ENCODE measurements around the gene KRT15. TPM values are rescaled to one million over a fixed set of nuclear protein-coding genes. Genes with fewer than 3 reads are reported as not detected.

KRT15 gene
- total RNA-seq, 1 experiment from 2014 or later: 0.55 TPM

DNA sequence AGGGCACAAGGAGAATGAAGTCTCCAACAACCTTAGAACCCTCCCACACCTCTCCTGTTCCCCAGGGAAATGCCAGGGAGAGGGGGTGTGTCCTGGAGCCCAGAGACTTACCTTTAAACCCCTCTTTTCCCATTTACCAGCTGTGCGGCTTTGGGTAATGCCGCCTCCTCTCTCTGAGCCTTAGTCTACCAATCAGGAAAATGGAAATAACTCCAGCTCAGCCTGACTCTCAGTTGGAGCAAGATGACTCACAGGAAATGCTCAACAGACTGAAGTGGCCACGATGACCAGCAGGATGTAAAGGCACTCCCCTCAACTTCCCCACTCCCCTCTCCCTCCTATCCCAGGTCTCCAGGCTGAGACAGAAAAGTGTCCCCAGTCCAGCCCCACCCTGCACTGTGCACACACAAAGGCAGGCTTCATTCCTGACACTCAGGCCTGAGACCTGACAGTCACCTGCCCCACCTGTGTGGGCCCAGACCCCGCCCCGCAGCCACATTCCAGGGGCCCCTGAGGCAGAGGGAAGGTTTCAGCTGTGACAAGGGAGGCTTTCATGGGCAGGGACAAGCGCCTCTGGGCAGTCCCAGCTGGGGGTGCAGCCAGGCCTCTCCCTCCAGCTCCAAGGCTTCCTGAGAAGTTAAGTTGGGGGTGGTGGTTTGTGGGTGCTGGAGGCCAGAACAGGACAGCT lies 3.0 kb upstream of the KRT15 start (continued):
- no peak for TF ChIP-seq ZNF232 (CRISPR knock-in tag; IDR thresholded peaks at IDR 0.05)
- TF ChIP-seq, protein P1, sequence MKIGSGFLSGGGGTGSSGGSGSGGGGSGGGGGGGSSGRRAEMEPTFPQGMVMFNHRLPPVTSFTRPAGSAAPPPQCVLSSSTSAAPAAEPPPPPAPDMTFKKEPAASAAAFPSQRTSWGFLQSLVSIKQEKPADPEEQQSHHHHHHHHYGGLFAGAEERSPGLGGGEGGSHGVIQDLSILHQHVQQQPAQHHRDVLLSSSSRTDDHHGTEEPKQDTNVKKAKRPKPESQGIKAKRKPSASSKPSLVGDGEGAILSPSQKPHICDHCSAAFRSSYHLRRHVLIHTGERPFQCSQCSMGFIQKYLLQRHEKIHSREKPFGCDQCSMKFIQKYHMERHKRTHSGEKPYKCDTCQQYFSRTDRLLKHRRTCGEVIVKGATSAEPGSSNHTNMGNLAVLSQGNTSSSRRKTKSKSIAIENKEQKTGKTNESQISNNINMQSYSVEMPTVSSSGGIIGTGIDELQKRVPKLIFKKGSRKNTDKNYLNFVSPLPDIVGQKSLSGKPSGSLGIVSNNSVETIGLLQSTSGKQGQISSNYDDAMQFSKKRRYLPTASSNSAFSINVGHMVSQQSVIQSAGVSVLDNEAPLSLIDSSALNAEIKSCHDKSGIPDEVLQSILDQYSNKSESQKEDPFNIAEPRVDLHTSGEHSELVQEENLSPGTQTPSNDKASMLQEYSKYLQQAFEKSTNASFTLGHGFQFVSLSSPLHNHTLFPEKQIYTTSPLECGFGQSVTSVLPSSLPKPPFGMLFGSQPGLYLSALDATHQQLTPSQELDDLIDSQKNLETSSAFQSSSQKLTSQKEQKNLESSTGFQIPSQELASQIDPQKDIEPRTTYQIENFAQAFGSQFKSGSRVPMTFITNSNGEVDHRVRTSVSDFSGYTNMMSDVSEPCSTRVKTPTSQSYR (CRISPR knock-in tag; IDR thresholded peaks at IDR 0.05): no peak
- TF ChIP-seq, protein P2, sequence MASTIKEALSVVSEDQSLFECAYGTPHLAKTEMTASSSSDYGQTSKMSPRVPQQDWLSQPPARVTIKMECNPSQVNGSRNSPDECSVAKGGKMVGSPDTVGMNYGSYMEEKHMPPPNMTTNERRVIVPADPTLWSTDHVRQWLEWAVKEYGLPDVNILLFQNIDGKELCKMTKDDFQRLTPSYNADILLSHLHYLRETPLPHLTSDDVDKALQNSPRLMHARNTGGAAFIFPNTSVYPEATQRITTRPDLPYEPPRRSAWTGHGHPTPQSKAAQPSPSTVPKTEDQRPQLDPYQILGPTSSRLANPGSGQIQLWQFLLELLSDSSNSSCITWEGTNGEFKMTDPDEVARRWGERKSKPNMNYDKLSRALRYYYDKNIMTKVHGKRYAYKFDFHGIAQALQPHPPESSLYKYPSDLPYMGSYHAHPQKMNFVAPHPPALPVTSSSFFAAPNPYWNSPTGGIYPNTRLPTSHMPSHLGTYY (CRISPR knock-in tag; IDR thresholded peaks at IDR 0.05): no peak
- TF ChIP-seq, protein P3, sequence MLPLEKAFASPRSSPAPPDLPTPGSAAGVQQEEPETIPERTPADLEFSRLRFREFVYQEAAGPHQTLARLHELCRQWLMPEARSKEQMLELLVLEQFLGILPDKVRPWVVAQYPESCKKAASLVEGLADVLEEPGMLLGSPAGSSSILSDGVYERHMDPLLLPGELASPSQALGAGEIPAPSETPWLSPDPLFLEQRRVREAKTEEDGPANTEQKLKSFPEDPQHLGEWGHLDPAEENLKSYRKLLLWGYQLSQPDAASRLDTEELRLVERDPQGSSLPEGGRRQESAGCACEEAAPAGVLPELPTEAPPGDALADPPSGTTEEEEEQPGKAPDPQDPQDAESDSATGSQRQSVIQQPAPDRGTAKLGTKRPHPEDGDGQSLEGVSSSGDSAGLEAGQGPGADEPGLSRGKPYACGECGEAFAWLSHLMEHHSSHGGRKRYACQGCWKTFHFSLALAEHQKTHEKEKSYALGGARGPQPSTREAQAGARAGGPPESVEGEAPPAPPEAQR (CRISPR knock-in tag; IDR thresholded peaks at IDR 0.05): no peak
- TF ChIP-seq, protein P4, sequence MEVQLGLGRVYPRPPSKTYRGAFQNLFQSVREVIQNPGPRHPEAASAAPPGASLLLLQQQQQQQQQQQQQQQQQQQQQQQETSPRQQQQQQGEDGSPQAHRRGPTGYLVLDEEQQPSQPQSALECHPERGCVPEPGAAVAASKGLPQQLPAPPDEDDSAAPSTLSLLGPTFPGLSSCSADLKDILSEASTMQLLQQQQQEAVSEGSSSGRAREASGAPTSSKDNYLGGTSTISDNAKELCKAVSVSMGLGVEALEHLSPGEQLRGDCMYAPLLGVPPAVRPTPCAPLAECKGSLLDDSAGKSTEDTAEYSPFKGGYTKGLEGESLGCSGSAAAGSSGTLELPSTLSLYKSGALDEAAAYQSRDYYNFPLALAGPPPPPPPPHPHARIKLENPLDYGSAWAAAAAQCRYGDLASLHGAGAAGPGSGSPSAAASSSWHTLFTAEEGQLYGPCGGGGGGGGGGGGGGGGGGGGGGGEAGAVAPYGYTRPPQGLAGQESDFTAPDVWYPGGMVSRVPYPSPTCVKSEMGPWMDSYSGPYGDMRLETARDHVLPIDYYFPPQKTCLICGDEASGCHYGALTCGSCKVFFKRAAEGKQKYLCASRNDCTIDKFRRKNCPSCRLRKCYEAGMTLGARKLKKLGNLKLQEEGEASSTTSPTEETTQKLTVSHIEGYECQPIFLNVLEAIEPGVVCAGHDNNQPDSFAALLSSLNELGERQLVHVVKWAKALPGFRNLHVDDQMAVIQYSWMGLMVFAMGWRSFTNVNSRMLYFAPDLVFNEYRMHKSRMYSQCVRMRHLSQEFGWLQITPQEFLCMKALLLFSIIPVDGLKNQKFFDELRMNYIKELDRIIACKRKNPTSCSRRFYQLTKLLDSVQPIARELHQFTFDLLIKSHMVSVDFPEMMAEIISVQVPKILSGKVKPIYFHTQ (CRISPR knock-in tag; IDR thresholded peaks at IDR 0.05): no peak
- no peak for TF ChIP-seq IRF2 (CRISPR knock-in tag; IDR thresholded peaks at IDR 0.05; ENCODE audit: borderline replicate concordance, low read depth)
- no peak for TF ChIP-seq NFATC4 (CRISPR knock-in tag; IDR thresholded peaks at IDR 0.05)
- no peak for TF ChIP-seq ESRRA (CRISPR knock-in tag; IDR thresholded peaks at IDR 0.05; ENCODE audit: borderline replicate concordance)
- TF ChIP-seq FOXJ3 (CRISPR knock-in tag; IDR thresholded peaks at IDR 0.05; ENCODE audit: borderline replicate concordance): no peak
- TF ChIP-seq ZNF396 (CRISPR knock-in tag; IDR thresholded peaks at IDR 0.05; ENCODE audit: borderline replicate concordance): no peak

DNA sequence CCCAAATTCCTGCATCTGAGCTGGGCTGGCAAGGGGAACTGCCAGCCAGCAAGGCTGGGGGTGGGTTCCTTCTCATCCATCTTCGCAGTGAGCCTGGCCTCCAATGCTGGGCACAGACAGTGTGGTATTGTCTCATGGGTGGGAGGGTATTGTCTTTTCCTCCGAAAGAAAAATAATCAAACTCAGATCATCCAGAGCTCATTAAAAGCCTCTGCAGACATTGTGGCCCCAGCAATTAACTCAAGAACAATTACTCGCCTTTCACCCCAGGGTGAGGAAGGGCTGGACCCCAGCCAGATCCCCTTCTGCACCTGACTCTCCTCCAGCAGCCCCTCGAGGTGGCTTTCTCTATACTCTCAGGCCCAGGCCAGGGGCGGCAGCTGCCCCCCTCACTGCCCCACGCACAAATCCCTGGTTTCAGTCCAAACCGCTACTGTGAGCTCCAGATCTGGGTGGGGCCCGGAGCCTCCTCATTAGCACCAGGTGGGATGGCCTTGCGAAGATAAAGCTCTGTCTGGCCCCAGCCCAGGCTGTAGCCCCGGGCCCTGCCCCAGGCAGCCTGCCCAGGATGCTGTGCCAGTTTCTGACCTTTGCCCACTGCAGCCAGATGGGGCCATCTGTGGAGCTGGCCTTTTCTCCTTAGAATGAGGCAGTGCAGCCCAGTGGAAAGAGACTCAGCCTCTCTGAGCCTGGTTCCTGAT lies 2.3 kb upstream of the KRT15 start:
- ATAC-seq: no peak
- H3K27me3 Mint-ChIP-seq (ENCODE audit: low read depth): no peaks in the 10 kb centered on the region; the same call in 1 of the 2 replicates
- H3K4me3 Mint-ChIP-seq: no peak overlapping the region
- ChIA-PET CTCF (interaction anchor here (1.9 to 2.9 kb wide), 5 partner anchors 28 to 145 kb away, joined by 10 to 52 read pairs (median 12); no protein-coding TSS in a partner anchor), POLR2A (interaction anchor here (0.7 to 1.3 kb wide), 2 partner anchors 9 to 28 kb away, joined by 3 to 4 read pairs; no protein-coding TSS in a partner anchor)
- no peak for TF ChIP-seq ZBTB21 (CRISPR knock-in tag; IDR thresholded peaks at IDR 0.05; ENCODE audit: borderline replicate concordance)
- TF ChIP-seq, protein P5, sequence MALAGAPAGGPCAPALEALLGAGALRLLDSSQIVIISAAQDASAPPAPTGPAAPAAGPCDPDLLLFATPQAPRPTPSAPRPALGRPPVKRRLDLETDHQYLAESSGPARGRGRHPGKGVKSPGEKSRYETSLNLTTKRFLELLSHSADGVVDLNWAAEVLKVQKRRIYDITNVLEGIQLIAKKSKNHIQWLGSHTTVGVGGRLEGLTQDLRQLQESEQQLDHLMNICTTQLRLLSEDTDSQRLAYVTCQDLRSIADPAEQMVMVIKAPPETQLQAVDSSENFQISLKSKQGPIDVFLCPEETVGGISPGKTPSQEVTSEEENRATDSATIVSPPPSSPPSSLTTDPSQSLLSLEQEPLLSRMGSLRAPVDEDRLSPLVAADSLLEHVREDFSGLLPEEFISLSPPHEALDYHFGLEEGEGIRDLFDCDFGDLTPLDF (CRISPR knock-in tag; IDR thresholded peaks at IDR 0.05): no peak
- no peak for TF ChIP-seq ZNF396 (CRISPR knock-in tag; IDR thresholded peaks at IDR 0.05; ENCODE audit: borderline replicate concordance)
- no peak for TF ChIP-seq GTF2I (CRISPR knock-in tag; conservative IDR thresholded peaks at IDR 0.05)
- no peak for TF ChIP-seq ESRRA (CRISPR knock-in tag; IDR thresholded peaks at IDR 0.05; ENCODE audit: borderline replicate concordance)
- no peak for TF ChIP-seq ZNF416 (CRISPR knock-in tag; IDR thresholded peaks at IDR 0.05)
- no peak for TF ChIP-seq HMGA2 (CRISPR knock-in tag; IDR thresholded peaks at IDR 0.05)
- TF ChIP-seq, protein P6, sequence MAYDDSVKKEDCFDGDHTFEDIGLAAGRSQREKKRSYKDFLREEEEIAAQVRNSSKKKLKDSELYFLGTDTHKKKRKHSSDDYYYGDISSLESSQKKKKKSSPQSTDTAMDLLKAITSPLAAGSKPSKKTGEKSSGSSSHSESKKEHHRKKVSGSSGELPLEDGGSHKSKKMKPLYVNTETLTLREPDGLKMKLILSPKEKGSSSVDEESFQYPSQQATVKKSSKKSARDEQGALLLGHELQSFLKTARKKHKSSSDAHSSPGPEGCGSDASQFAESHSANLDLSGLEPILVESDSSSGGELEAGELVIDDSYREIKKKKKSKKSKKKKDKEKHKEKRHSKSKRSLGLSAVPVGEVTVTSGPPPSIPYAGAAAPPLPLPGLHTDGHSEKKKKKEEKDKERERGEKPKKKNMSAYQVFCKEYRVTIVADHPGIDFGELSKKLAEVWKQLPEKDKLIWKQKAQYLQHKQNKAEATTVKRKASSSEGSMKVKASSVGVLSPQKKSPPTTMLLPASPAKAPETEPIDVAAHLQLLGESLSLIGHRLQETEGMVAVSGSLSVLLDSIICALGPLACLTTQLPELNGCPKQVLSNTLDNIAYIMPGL (CRISPR knock-in tag; IDR thresholded peaks at IDR 0.05): no peak
- TF ChIP-seq, protein P2 (CRISPR knock-in tag; IDR thresholded peaks at IDR 0.05): no peak
- TF ChIP-seq, protein P7, sequence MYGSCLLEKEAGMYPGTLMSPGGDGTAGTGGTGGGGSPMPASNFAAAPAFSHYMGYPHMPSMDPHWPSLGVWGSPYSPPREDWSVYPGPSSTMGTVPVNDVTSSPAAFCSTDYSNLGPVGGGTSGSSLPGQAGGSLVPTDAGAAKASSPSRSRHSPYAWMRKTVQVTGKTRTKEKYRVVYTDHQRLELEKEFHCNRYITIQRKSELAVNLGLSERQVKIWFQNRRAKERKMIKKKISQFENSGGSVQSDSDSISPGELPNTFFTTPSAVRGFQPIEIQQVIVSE (CRISPR knock-in tag; IDR thresholded peaks at IDR 0.05; ENCODE audit: borderline replicate concordance): no peak
- TF ChIP-seq NR2C2 (CRISPR knock-in tag; IDR thresholded peaks at IDR 0.05): no peak
- no peak for TF ChIP-seq JUN (CRISPR knock-in tag; IDR thresholded peaks at IDR 0.05)
- H3K27ac Mint-ChIP-seq: no peak overlapping the region; the same call in 1 of the 2 replicates
- H3K36me3 Mint-ChIP-seq: peaks cover 26% of the 10 kb centered on the region
- peaks cover 24% of the 10 kb centered on the region for H3K4me1 Mint-ChIP-seq
- DNase-seq (ENCODE audit: low spot score): no peak
- no peaks in the 10 kb centered on the region for H3K9me3 Mint-ChIP-seq

All from WTC11 (cell line).